Smooth muscle cell (in vitro differentiated cells): Measurements from ENCODE around the gene SLC17A5. TPM values are rescaled to one million over a fixed set of nuclear protein-coding genes. Genes with fewer than 3 reads are reported as not detected.

Experiments used
- DNase-seq: peaks from one replicate; lab custom pipeline; 2025; ENCODE audit not compliant: unreplicated experiment; lab: John Stamatoyannopoulos, UW
- H2AFZ ChIP-seq: fragments of 200-600 bp; sonication (generic); 2 replicates; pipeline ENCODE4 v1.6.0; 2016; ENCODE audit warnings: antibody characterized with exemption, low read depth, mild to moderate bottlenecking
- H3F3A ChIP-seq: fragments of 200-600 bp; sonication (generic); 2 replicates; pipeline ENCODE4 v1.6.0; 2017; ENCODE audit warnings: antibody characterized with exemption, low read depth
- H3K27ac ChIP-seq: fragments of 200-600 bp; sonication (generic); 2 replicates; pipeline ENCODE4 v1.5.1; 2016; ENCODE audit warnings: low read depth, mild to moderate bottlenecking
- H3K27me3 ChIP-seq: fragments of 200-600 bp; sonication (generic); 2 replicates; pipeline ENCODE4 v1.6.1; 2016; ENCODE audit warnings: low read depth, mild to moderate bottlenecking
- H3K36me3 ChIP-seq: fragments of 200-600 bp; sonication (generic); 2 replicates; pipeline ENCODE4 v1.5.1; 2016; ENCODE audit warnings: low read depth
- H3K4me1 ChIP-seq: fragments of 200-600 bp; sonication (generic); 2 replicates; pipeline ENCODE4 v1.5.1; 2016; ENCODE audit warnings: low read depth
- H3K4me2 ChIP-seq: fragments of 200-600 bp; sonication (generic); 2 replicates; pipeline ENCODE4 v1.6.0; 2016; ENCODE audit warnings: mild to moderate bottlenecking
- H3K4me3 ChIP-seq: fragments of 200-600 bp; sonication (generic); 2 replicates; pipeline ENCODE4 v1.5.1; 2016; ENCODE audit warnings: mild to moderate bottlenecking
- H3K79me2 ChIP-seq: fragments of 200-600 bp; sonication (generic); 2 replicates; pipeline ENCODE4 v1.6.0; 2016; ENCODE audit warnings: low read depth, mild to moderate bottlenecking
- H3K9ac ChIP-seq: fragments of 200-600 bp; sonication (generic); 2 replicates; pipeline ENCODE4 v1.6.0; 2016; ENCODE audit warnings: low read depth
- H3K9me3 ChIP-seq: fragments of 200-600 bp; sonication (generic); replicated peaks from 2 replicates; pipeline ENCODE4 v1.5.1; 2016; ENCODE audit warnings: low read depth
- H4K20me1 ChIP-seq: fragments of 200-600 bp; sonication (generic); 2 replicates; pipeline ENCODE4 v1.6.0; 2016; ENCODE audit warnings: low read depth
- WGBS: methylation state at CpG from one replicate; pipeline ENCODE4 v1.1.7; 2016; ENCODE audit warnings: low lambda C conversion rate; 5-methylcytosine and 5-hydroxymethylcytosine counted together
- polyA plus RNA-seq: library from polyadenylated mRNA; unstranded; fragments of >200 nt; fragmentation: Nextera tagmentation; extraction: Ambion mirVana; gene quantifications from 2 replicates; pipeline ENCODE4 v1.2.1, GENCODE V29; 2016
- total RNA-seq: library from RNA; depleted of rRNA; stranded (reverse); fragments of >200 nt; gene quantifications from 2 replicates; pipeline ENCODE4 v1.2.3, GENCODE V29; 2014
- TF ChIP-seq, protein P1 (sequence below): fragments of 200-600 bp; sonication (generic); IDR thresholded peaks from 2 replicates; pipeline ENCODE4 v1.5.1; 2017; ENCODE audit warnings: borderline replicate concordance, mild to moderate bottlenecking, antibody characterized with exemption; ENCODE audit not compliant: insufficient read depth, poor library complexity, severe bottlenecking

The SLC17A5 gene
- total and polyA plus RNA-seq, 2 experiments from 2014 or later: 36.4 to 39.9 TPM

DNA sequence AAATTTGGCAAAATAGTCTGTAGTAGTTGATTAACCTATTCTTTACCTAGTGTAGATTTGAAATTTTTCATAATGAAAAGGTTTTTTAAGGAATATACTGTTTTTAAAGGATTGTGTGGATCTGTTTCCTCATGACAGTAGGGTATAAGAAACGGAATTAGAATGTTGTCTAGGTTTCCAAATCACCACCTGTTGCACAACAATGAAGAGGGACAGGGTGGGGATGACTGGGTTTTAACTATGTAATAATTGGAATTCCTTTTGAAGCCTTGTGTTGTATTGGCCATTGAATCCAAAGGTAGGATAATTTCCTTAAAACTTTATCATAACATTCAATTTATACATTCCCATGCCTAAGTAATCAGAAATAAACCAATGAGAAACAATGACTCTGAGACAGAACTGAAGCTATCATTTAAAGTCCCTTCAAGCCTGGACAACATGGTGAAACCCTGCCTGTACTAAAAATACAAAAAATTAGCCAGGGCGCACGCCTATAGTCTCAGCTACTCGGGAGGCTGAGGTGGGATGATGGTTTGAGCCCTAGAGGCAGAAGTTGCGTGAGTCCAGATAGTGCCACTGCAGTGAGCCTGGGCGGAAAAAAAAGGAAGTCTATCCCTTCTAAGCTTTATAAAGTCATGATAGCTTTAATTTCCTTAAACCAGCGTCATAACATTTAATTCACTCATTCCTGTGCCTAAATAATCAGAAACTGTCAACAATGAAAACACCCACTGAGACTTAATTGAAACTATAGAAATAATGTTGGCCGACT is 18.3 kb upstream of the SLC17A5 start:
- WGBS: 82% methylated on average over 8 of the region's 8 CpGs
- Histone ChIP-seq H3K27me3 (peaks cover 13% of the 10 kb centered on the region), H3K9me3 (no peaks in the 10 kb centered on the region), H3F3A (no peaks in the 10 kb centered on the region), H3K4me2 (no peak overlapping the region), H3K4me3 (no peak overlapping the region), H3K79me2 (no peaks in the 10 kb centered on the region), H3K4me1 (no peaks in the 10 kb centered on the region), H3K9ac (no peak overlapping the region), H3K27ac (no peak overlapping the region), H2AFZ (no peak overlapping the region), H3K36me3 (no peaks in the 10 kb centered on the region), H4K20me1 (no peaks in the 10 kb centered on the region)
- TF ChIP-seq, protein P1, sequence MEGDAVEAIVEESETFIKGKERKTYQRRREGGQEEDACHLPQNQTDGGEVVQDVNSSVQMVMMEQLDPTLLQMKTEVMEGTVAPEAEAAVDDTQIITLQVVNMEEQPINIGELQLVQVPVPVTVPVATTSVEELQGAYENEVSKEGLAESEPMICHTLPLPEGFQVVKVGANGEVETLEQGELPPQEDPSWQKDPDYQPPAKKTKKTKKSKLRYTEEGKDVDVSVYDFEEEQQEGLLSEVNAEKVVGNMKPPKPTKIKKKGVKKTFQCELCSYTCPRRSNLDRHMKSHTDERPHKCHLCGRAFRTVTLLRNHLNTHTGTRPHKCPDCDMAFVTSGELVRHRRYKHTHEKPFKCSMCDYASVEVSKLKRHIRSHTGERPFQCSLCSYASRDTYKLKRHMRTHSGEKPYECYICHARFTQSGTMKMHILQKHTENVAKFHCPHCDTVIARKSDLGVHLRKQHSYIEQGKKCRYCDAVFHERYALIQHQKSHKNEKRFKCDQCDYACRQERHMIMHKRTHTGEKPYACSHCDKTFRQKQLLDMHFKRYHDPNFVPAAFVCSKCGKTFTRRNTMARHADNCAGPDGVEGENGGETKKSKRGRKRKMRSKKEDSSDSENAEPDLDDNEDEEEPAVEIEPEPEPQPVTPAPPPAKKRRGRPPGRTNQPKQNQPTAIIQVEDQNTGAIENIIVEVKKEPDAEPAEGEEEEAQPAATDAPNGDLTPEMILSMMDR: no peak
- DNase-seq: no peak

GRCh38 chr6:73669005-73669404 is 15.2 kb upstream of the SLC17A5 start:
- H3K4me2 ChIP-seq: no peak overlapping the region
- no peak for DNase-seq
- TF ChIP-seq, protein P1: no peak
- WGBS: 89% methylated on average over 1 of the region's 1 CpG
- no peaks in the 10 kb centered on the region for H3K36me3 ChIP-seq
- no peaks in the 10 kb centered on the region for H3K4me1 ChIP-seq
- no peaks in the 10 kb centered on the region for H4K20me1 ChIP-seq
- H3K27ac ChIP-seq: no peak overlapping the region
- H3K9me3 ChIP-seq: no peaks in the 10 kb centered on the region
- H3F3A ChIP-seq: no peaks in the 10 kb centered on the region
- H3K27me3 ChIP-seq: peaks cover 13% of the 10 kb centered on the region
- no peak overlapping the region for H3K9ac ChIP-seq
- no peak overlapping the region for H3K4me3 ChIP-seq
- H3K79me2 ChIP-seq: no peaks in the 10 kb centered on the region
- no peak overlapping the region for H2AFZ ChIP-seq

- H3K4me1 ChIP-seq: no peaks in the 10 kb centered on the region
- TF ChIP-seq, protein P1: no peak
- H3K9me3 ChIP-seq: no peaks in the 10 kb centered on the region
- H3K36me3 ChIP-seq: no peaks in the 10 kb centered on the region
- H3F3A ChIP-seq: no peaks in the 10 kb centered on the region
- no peaks in the 10 kb centered on the region for H3K79me2 ChIP-seq
- H2AFZ ChIP-seq: no peak overlapping the region
- H3K4me3 ChIP-seq: no peak overlapping the region
- H3K4me2 ChIP-seq: no peak overlapping the region
- no peak overlapping the region for H3K27ac ChIP-seq
- no peak for DNase-seq
- 57% methylated on average over 1 of the region's 1 CpG for WGBS
- H3K27me3 ChIP-seq: peaks cover 13% of the 10 kb centered on the region
- no peak overlapping the region for H3K9ac ChIP-seq
- H4K20me1 ChIP-seq: no peaks in the 10 kb centered on the region
Observed at GRCh38 chr6:73667798-73668197, 14.0 kb upstream of the SLC17A5 start.

DNA sequence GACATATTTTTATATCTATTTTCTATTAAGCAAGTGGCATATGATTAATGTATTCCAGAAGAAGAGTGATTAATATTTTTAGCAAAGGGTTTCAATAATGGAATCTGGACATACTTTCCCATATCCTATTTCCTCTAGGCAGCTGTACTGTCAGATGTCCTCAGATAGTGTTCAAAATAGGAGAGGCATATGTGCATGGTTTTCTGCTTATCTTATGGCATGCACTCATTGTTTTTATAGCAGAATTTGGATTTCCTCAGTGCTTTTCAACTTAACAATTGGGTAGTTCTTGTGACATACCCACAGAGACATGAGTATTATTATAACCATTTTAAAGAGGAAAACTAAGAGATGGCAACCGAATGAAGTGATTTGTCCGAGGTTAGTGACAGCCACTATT is 12.6 kb upstream of the SLC17A5 start:
- no peak overlapping the region for H2AFZ ChIP-seq
- no peak overlapping the region for H3K27ac ChIP-seq
- H3K79me2 ChIP-seq: no peaks in the 10 kb centered on the region
- H3F3A ChIP-seq: no peaks in the 10 kb centered on the region
- H3K9ac ChIP-seq: no peak overlapping the region
- no peaks in the 10 kb centered on the region for H3K4me1 ChIP-seq
- H4K20me1 ChIP-seq: no peaks in the 10 kb centered on the region
- H3K36me3 ChIP-seq: no peaks in the 10 kb centered on the region
- no peak overlapping the region for H3K4me2 ChIP-seq
- WGBS: 79% methylated on average over 2 of the region's 2 CpGs
- DNase-seq: no peak
- TF ChIP-seq, protein P1: no peak
- H3K27me3 ChIP-seq: peaks cover 13% of the 10 kb centered on the region
- no peaks in the 10 kb centered on the region for H3K9me3 ChIP-seq
- H3K4me3 ChIP-seq: no peak overlapping the region
